ENCODE data around the gene ERC2.
"Not testable (repeated sequence)": the region's sequence is repeated elsewhere in the genome, so short reads cannot be mapped to it uniquely, and the experiment has no call there.

Gene ERC2

GRCh38 chr3:55524565-55525244 lies 943.6 kb downstream of the ERC2 start:
- no peak for DNase-seq (ENCODE audit: low read depth)

- no peak for DNase-seq (ENCODE audit: low read depth)
Measured at GRCh38 chr3:55523471-55523870, 944.8 kb downstream of the ERC2 start.

GRCh38 chr3:55521738-55522421 lies 946.4 kb downstream of the ERC2 start:
- DNase-seq (ENCODE audit: low read depth), result no peak

- no peak for DNase-seq (ENCODE audit: low read depth)
Measured at GRCh38 chr3:55521064-55521737, 947.1 kb downstream of the ERC2 start.

GRCh38 chr3:55519019-55519418 lies 949.2 kb downstream of the ERC2 start:
- no peak for DNase-seq (ENCODE audit: low read depth)

GRCh38 chr3:55518451-55518850 lies 949.8 kb downstream of the ERC2 start:
- no peak for DNase-seq (ENCODE audit: low read depth)

GRCh38 chr3:55516392-55517030 lies 951.8 kb downstream of the ERC2 start:
- no peak for DNase-seq (ENCODE audit: low read depth)

- DNase-seq (ENCODE audit: low read depth), result no peak
Measured at GRCh38 chr3:55515550-55516246, 952.6 kb downstream of the ERC2 start.

- no peak for DNase-seq (ENCODE audit: low read depth)
Measured at GRCh38 chr3:55514962-55515361, 953.3 kb downstream of the ERC2 start.

- DNase-seq (ENCODE audit: low read depth), result no peak
Measured at GRCh38 chr3:55512571-55513343, 955.5 kb downstream of the ERC2 start.

- DNase-seq (ENCODE audit: low read depth), result no peak
Measured at GRCh38 chr3:55511895-55512570, 956.2 kb downstream of the ERC2 start.

- DNase-seq (ENCODE audit: low read depth), result no peak
Measured at GRCh38 chr3:55508335-55508734, 959.9 kb downstream of the ERC2 start.

GRCh38 chr3:55507808-55508207 lies 960.5 kb downstream of the ERC2 start:
- no peak for DNase-seq (ENCODE audit: low read depth)

GRCh38 chr3:55505776-55506175 lies 962.5 kb downstream of the ERC2 start:
- DNase-seq (ENCODE audit: low read depth), result no peak

GRCh38 chr3:55505102-55505501 lies 963.2 kb downstream of the ERC2 start:
- not testable (repeated sequence) for DNase-seq (ENCODE audit: low read depth)

GRCh38 chr3:55501905-55502304 lies 966.4 kb downstream of the ERC2 start:
- no peak for DNase-seq (ENCODE audit: low read depth)

GRCh38 chr3:55500555-55501330 lies 967.5 kb downstream of the ERC2 start:
- no peak for DNase-seq (ENCODE audit: low read depth)

GRCh38 chr3:55498520-55498919 lies 969.7 kb downstream of the ERC2 start:
- DNase-seq (ENCODE audit: low read depth), result no peak

- DNase-seq (ENCODE audit: low read depth), result no peak
Measured at GRCh38 chr3:55497250-55497649, 971.0 kb downstream of the ERC2 start.

- no peak for DNase-seq (ENCODE audit: low read depth)
Measured at GRCh38 chr3:55494976-55495375, 973.3 kb downstream of the ERC2 start.

Data from stimulated activated CD8-positive, alpha-beta memory T cell treated with anti-CD3 and anti-CD28 coated beads, Interleukin-15, amount 100 ng/mL, for 24 hours (primary cell).